A673 (cell line): ENCODE measurements around the gene ADARB2. TPM values are rescaled to one million over a fixed set of nuclear protein-coding genes. Genes with fewer than 3 reads are reported as not detected.

ENCODE experiments used
- BruUV-seq: library from RNA; stranded (reverse); fragments of 400-500 nt; replicated peaks from 2 replicates; lab custom pipeline; 2021; lab: Mats Ljungman, UMichigan
- CTCF ChIA-PET: fragments of 300-600 bp; sonication (Branson Sonifier 250); formaldehyde crosslinking; loops from one replicate; lab custom pipeline; 2022; ENCODE audit warnings: antibody characterized with exemption; lab: Charles Lee
- POLR2A ChIA-PET: fragments of 300-600 bp; sonication (Branson Sonifier 250); formaldehyde crosslinking; loops from one replicate; lab custom pipeline; 2022; ENCODE audit warnings: antibody characterized with exemption; ENCODE audit not compliant: low non-redundant PET; lab: Charles Lee
- DNase-seq: peaks from one replicate; pipeline ENCODE4 v3.0.0-alpha.2; 2015; ENCODE audit warnings: low spot score
- H3K27ac ChIP-seq: fragments of 200-600 bp; sonication (generic); 2 replicates; pipeline ENCODE4 v1.5.1; 2016; ENCODE audit warnings: mixed run types, low read depth, mild to moderate bottlenecking, mixed read lengths, antibody characterized with exemption, low read length; ENCODE audit not compliant: poor library complexity, severe bottlenecking
- H3K27me3 ChIP-seq: fragments of 200-600 bp; sonication (generic); replicated peaks from 2 replicates; pipeline ENCODE4 v1.6.1; 2017; ENCODE audit warnings: mixed run types, low read depth, mild to moderate bottlenecking, mixed read lengths, antibody characterized with exemption, low read length; ENCODE audit not compliant: insufficient read depth, poor library complexity
- H3K36me3 ChIP-seq: fragments of 200-600 bp; sonication (generic); 2 replicates; pipeline ENCODE4 v1.6.1; 2016; ENCODE audit warnings: mixed run types, mild to moderate bottlenecking, mixed read lengths, antibody characterized with exemption, low read length; ENCODE audit not compliant: insufficient read depth, poor library complexity, severe bottlenecking
- H3K4me1 ChIP-seq: fragments of 200-600 bp; sonication (generic); 2 replicates; pipeline ENCODE4 v1.6.1; 2017; ENCODE audit warnings: mixed run types, mild to moderate bottlenecking, mixed read lengths, antibody characterized with exemption, low read length; ENCODE audit not compliant: insufficient read depth, poor library complexity, severe bottlenecking
- H3K4me3 ChIP-seq: fragments of 200-600 bp; sonication (generic); 2 replicates; pipeline ENCODE4 v1.5.1; 2016; ENCODE audit warnings: low read depth, mixed run types, mild to moderate bottlenecking, mixed read lengths, low read length; ENCODE audit not compliant: poor library complexity, severe bottlenecking
- H3K9me3 ChIP-seq: fragments of 200-600 bp; sonication (generic); 2 replicates; pipeline ENCODE4 v1.6.1; 2016; ENCODE audit warnings: mixed run types, low read depth, mild to moderate bottlenecking, mixed read lengths, antibody characterized with exemption, low read length; ENCODE audit not compliant: poor library complexity, severe bottlenecking
- EZH2 ChIP-seq: fragments of 200-600 bp; sonication (generic); IDR thresholded peaks from 2 replicates; pipeline ENCODE4 v1.6.1; 2017; ENCODE audit warnings: borderline replicate concordance, low read depth, mild to moderate bottlenecking, mixed read lengths, antibody characterized with exemption, low read length; ENCODE audit not compliant: poor library complexity, severe bottlenecking
- intact Hi-C: fragments of 100-400 bp; cut with micrococcal nuclease; formaldehyde crosslinking; loops from one replicate; pipeline ENCODE4 v1.10.0; 2022; ENCODE audit not compliant: unreplicated experiment
- total RNA-seq: library from RNA; stranded (reverse); gene quantifications from 2 replicates; pipeline ENCODE4 v1.2.3, GENCODE V29; 2021
- TF ChIP-seq, protein P1 (sequence below): fragments of 300-800, 200-600 bp; sonication (generic); conservative IDR thresholded peaks from 2 replicates; pipeline ENCODE4 v1.5.1; 2017; ENCODE audit warnings: low read depth, mild to moderate bottlenecking, antibody characterized with exemption, low read length, moderate library complexity, mixed read lengths

Gene ADARB2
- total RNA-seq, 1 experiment from 2014 or later = not detected

GRCh38 chr10:1183033-1183396 lies 554.3 kb downstream of the ADARB2 start:
- TF ChIP-seq, protein P1, sequence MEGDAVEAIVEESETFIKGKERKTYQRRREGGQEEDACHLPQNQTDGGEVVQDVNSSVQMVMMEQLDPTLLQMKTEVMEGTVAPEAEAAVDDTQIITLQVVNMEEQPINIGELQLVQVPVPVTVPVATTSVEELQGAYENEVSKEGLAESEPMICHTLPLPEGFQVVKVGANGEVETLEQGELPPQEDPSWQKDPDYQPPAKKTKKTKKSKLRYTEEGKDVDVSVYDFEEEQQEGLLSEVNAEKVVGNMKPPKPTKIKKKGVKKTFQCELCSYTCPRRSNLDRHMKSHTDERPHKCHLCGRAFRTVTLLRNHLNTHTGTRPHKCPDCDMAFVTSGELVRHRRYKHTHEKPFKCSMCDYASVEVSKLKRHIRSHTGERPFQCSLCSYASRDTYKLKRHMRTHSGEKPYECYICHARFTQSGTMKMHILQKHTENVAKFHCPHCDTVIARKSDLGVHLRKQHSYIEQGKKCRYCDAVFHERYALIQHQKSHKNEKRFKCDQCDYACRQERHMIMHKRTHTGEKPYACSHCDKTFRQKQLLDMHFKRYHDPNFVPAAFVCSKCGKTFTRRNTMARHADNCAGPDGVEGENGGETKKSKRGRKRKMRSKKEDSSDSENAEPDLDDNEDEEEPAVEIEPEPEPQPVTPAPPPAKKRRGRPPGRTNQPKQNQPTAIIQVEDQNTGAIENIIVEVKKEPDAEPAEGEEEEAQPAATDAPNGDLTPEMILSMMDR = no peak
- no peak for TF ChIP-seq EZH2
- intact Hi-C loops = no loop called here
- no TSS peak for BruUV-seq

DNA sequence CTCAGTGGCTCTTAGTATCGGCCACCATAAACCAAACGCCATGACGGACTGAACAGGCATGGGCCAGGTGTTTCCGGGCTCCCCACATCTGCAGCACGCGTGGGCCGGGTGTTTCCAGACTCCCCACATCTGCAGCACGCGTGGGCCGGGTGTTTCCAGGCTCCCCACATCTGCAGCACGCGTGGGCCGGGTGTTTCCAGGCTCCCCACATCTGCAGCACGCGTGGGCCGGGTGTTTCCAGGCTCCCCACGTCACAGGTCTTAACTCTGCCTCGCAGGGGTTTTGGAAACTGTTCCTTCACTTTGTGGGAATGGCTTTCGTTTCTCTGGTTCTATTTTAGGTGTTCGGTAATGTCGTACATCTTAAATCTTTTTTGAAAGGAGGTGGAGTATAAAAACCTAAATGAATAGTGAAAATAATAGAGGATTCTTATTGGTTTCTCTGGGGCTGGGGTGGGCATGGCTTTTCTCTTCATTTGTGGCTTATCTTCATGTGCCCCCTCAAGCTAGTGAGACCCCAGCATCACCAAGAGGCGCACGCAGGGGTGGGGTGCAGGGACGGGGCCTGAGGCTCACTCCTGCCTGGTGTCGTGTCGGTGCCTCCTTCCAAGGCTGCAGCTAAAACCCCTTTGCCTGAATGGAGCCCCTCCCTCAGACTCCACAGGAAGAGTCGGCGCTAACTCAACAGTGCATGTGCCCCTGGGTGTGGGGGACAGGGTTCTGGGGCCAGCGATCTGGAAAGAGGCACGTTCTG lies 554.9 kb downstream of the ADARB2 start:
- no peaks in the 10 kb centered on the region for H3K36me3 ChIP-seq
- TF ChIP-seq EZH2 = no peak
- TF ChIP-seq, protein P1 = no peak
- BruUV-seq = no TSS peak
- no peak for DNase-seq
- ChIA-PET POLR2A (no interaction called here), CTCF (no interaction called here)
- H3K9me3 ChIP-seq = no peaks in the 10 kb centered on the region
- H3K27me3 ChIP-seq = peaks cover 71% of the 10 kb centered on the region
- no peak overlapping the region for H3K27ac ChIP-seq
- H3K4me1 ChIP-seq = no peaks in the 10 kb centered on the region
- intact Hi-C loops = no loop called here
- H3K4me3 ChIP-seq = no peak overlapping the region

More at GRCh38 chr10:1183033-1183396, 554.3 kb downstream of the ADARB2 start:
- CTCF ChIA-PET = no interaction called here
- Histone ChIP-seq H3K27me3 (peaks cover 72% of the 10 kb centered on the region), H3K9me3 (no peaks in the 10 kb centered on the region), H3K4me3 (no peak overlapping the region), H3K27ac (no peak overlapping the region), H3K4me1 (no peaks in the 10 kb centered on the region), H3K36me3 (no peaks in the 10 kb centered on the region)
- DNase-seq = no peak
- POLR2A ChIA-PET = no interaction called here

DNA sequence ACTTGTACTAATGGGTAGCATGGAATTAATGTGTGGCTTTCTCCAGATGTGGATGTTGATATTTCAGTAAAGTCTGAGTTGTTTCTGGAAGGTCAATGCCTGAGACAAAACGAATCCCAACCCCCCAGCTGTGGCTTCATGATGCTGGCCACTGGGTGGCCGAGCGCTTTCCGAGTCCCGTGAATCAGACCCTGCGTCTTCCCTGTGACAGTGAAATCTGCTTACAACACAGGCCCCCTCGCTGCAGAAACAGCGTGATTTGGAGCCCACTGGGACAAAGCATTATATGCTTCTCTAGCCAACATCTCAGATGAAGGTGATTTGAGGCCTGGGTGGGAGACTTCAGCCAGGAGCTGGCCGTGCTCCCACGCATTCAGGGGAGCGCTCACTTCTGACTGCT lies 556.5 kb downstream of the ADARB2 start:
- TF ChIP-seq, protein P1 = 0 out of 2 replicates have a peak, but pooled peaks have one; percentile 14
- TF ChIP-seq EZH2 = no peak
- no TSS peak for BruUV-seq
- no peaks in the 10 kb centered on the region for H3K36me3 ChIP-seq
- peaks cover 63% of the 10 kb centered on the region for H3K27me3 ChIP-seq
- no peak overlapping the region for H3K27ac ChIP-seq
- CTCF ChIA-PET = no interaction called here
- no peaks in the 10 kb centered on the region for H3K9me3 ChIP-seq
- intact Hi-C loops = no loop called here
- POLR2A ChIA-PET = no interaction called here
- H3K4me1 ChIP-seq = no peaks in the 10 kb centered on the region
- DNase-seq = no peak
- no peak overlapping the region for H3K4me3 ChIP-seq
